ENCODE data around the gene PHACTR1.

PHACTR1 gene

DNA sequence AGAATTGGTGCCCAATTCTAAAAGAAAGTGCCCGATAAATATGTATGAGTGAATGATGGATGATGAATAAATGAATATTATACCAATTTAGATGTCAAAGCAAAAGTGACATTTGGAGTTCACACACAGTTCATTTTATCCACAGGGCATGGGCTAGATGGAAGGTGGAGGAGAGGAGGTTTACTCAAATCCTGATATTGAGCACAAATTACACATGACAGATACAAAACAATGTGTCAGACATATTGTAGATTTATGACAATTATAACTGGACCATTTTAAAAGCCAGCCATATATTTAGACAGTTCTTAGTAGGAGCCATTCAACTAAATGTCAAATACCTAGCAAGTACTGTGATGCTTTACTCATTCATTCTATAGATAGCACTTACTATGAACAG lies 23.4 kb upstream of the PHACTR1 start:
- Histone ChIP-seq H3K36me3 (ENCODE audit: control insufficient read depth, insufficient read depth, low read length) (no peaks in the 10 kb centered on the region), H3K4me3 (ENCODE audit: low read depth, low read length) (no peak overlapping the region), H3K9ac (no peak overlapping the region), H3K79me2 (no peaks in the 10 kb centered on the region), H3K9me3 (ENCODE audit: control insufficient read depth, low read length) (no peaks in the 10 kb centered on the region), H3K4me1 (no peaks in the 10 kb centered on the region), H3K27me3 (ENCODE audit: control insufficient read depth, insufficient read depth, low read length) (no peaks in the 10 kb centered on the region), H3K27ac (no peak overlapping the region), H2AFZ (no peak overlapping the region), H3K4me2 (ENCODE audit: low read length) (no peak overlapping the region)
- TF ChIP-seq, protein P1, sequence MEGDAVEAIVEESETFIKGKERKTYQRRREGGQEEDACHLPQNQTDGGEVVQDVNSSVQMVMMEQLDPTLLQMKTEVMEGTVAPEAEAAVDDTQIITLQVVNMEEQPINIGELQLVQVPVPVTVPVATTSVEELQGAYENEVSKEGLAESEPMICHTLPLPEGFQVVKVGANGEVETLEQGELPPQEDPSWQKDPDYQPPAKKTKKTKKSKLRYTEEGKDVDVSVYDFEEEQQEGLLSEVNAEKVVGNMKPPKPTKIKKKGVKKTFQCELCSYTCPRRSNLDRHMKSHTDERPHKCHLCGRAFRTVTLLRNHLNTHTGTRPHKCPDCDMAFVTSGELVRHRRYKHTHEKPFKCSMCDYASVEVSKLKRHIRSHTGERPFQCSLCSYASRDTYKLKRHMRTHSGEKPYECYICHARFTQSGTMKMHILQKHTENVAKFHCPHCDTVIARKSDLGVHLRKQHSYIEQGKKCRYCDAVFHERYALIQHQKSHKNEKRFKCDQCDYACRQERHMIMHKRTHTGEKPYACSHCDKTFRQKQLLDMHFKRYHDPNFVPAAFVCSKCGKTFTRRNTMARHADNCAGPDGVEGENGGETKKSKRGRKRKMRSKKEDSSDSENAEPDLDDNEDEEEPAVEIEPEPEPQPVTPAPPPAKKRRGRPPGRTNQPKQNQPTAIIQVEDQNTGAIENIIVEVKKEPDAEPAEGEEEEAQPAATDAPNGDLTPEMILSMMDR (IDR thresholded peaks at IDR 0.05): no peak

GRCh38 chr6:12698298-12698697 lies 18.3 kb upstream of the PHACTR1 start:
- Histone ChIP-seq H3K4me1 (no peaks in the 10 kb centered on the region), H3K4me2 (ENCODE audit: low read length) (no peak overlapping the region), H3K79me2 (no peaks in the 10 kb centered on the region), H3K27ac (no peak overlapping the region), H3K36me3 (ENCODE audit: control insufficient read depth, insufficient read depth, low read length) (no peaks in the 10 kb centered on the region), H3K9me3 (ENCODE audit: control insufficient read depth, low read length) (no peaks in the 10 kb centered on the region), H3K9ac (no peak overlapping the region), H3K27me3 (ENCODE audit: control insufficient read depth, insufficient read depth, low read length) (no peaks in the 10 kb centered on the region), H3K4me3 (ENCODE audit: low read depth, low read length) (no peak overlapping the region), H2AFZ (no peak overlapping the region)
- TF ChIP-seq, protein P1 (IDR thresholded peaks at IDR 0.05): no peak

- H3K4me1 ChIP-seq: no peaks in the 10 kb centered on the region
- H3K4me2 ChIP-seq (ENCODE audit: low read length): no peak overlapping the region
- H2AFZ ChIP-seq: no peak overlapping the region
- no peaks in the 10 kb centered on the region for H3K79me2 ChIP-seq
- no peak overlapping the region for H3K9ac ChIP-seq
- no peak overlapping the region for H3K27ac ChIP-seq
- TF ChIP-seq, protein P1 (IDR thresholded peaks at IDR 0.05): no peak
- no peak overlapping the region for H3K4me3 ChIP-seq (ENCODE audit: low read depth, low read length)
- H3K9me3 ChIP-seq (ENCODE audit: control insufficient read depth, low read length): no peaks in the 10 kb centered on the region
- H3K27me3 ChIP-seq (ENCODE audit: control insufficient read depth, insufficient read depth, low read length): no peaks in the 10 kb centered on the region
- no peaks in the 10 kb centered on the region for H3K36me3 ChIP-seq (ENCODE audit: control insufficient read depth, insufficient read depth, low read length)
These were observed 11.6 kb upstream of the PHACTR1 start for GRCh38 chr6:12704946-12705345.

- Histone ChIP-seq H3K27ac (no peak overlapping the region), H3K9me3 (ENCODE audit: control insufficient read depth, low read length) (no peaks in the 10 kb centered on the region), H2AFZ (no peak overlapping the region), H3K9ac (no peak overlapping the region), H3K4me1 (no peaks in the 10 kb centered on the region), H3K79me2 (no peaks in the 10 kb centered on the region), H3K27me3 (ENCODE audit: control insufficient read depth, insufficient read depth, low read length) (peaks cover 4% of the 10 kb centered on the region), H3K36me3 (ENCODE audit: control insufficient read depth, insufficient read depth, low read length) (no peaks in the 10 kb centered on the region), H3K4me3 (ENCODE audit: low read depth, low read length) (no peak overlapping the region), H3K4me2 (ENCODE audit: low read length) (no peak overlapping the region)
- TF ChIP-seq, protein P1 (IDR thresholded peaks at IDR 0.05): no peak
These were observed 7.5 kb upstream of the PHACTR1 start for GRCh38 chr6:12709116-12709515.

DNA sequence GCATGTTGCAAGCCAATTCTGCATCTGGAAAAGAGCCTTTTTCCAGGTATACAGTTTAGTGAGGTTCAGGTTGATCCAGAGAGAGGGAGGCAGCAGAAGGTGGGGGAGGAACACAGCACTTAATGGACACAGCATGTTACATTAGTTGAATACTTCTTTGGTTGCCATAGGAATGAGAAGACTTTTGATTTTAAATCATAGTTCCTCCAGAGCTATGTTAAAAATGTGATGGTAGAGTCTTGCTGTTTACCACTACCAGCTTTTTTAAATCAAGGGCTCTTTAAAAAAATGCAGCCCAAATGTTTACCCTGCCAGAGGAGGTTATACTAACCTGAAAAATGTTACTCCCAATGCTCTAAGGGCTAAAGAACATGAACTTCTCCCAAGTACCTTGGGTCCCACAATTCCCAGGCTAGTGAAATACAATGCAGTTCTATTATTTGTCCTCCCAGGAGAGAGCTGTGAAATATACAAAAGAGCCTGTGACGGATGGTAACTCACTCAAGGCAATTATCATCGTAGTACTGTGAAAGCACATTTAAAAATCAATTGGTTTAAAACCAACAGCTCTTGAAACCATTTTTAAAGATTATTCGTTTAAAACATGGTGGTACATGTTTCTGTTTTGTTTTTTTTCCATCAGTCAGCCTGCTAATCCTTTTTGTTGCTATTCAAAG lies 6.9 kb upstream of the PHACTR1 start:
- H3K9me3 ChIP-seq (ENCODE audit: control insufficient read depth, low read length): no peaks in the 10 kb centered on the region
- H3K4me2 ChIP-seq (ENCODE audit: low read length): no peak overlapping the region
- no peak overlapping the region for H3K9ac ChIP-seq
- H3K79me2 ChIP-seq: no peaks in the 10 kb centered on the region
- no peak overlapping the region for H2AFZ ChIP-seq
- TF ChIP-seq, protein P1 (IDR thresholded peaks at IDR 0.05): no peak
- no peaks in the 10 kb centered on the region for H3K36me3 ChIP-seq (ENCODE audit: control insufficient read depth, insufficient read depth, low read length)
- peaks cover 4% of the 10 kb centered on the region for H3K27me3 ChIP-seq (ENCODE audit: control insufficient read depth, insufficient read depth, low read length)
- no peak overlapping the region for H3K4me3 ChIP-seq (ENCODE audit: low read depth, low read length)
- no peaks in the 10 kb centered on the region for H3K4me1 ChIP-seq
- H3K27ac ChIP-seq: no peak overlapping the region
